Measurements from ENCODE around the gene TOMM20. TPM values are rescaled to one million over a fixed set of nuclear protein-coding genes. Genes with fewer than 3 reads are reported as not detected.
"Not testable (repeated sequence)": the region's sequence is repeated elsewhere in the genome, so short reads cannot be mapped to it uniquely, and the experiment has no call there.

Gene TOMM20
- total RNA-seq, 3 donors from 2014 or later = 112 to 153 (median 112) TPM

DNA sequence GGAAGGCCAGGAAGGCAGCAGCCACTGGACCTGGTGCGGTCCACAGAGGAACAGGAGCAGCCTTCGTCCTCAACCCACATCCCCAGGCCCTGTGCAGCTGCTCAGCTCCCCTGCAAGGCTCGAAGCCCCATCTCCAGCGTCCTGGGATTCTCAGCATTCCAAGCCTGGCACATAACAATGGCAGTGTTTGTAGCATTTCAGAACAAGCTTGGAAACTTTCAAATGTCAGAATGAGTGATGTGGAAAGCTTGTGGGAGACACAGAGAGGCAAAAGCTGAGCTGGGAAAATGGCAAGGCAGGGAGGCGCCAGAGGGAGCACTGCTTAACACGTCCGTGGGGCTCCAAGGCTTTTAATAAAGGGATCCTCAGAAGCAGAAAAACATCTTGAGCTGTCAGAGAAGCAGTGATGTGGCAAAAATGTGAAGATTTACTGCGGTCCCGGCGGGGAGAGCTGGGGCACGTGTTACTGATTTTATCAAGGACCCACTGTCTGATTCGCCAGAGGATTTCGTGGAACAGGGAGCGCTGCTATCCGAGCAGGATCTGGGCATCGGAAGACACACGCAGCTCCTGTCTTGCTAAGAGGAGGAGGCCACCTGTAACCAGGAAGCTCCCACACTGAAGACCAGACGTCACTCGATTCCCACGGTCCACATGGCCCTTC, 38.1 kb downstream of the TOMM20 start:
- TF ChIP-seq, protein P1, sequence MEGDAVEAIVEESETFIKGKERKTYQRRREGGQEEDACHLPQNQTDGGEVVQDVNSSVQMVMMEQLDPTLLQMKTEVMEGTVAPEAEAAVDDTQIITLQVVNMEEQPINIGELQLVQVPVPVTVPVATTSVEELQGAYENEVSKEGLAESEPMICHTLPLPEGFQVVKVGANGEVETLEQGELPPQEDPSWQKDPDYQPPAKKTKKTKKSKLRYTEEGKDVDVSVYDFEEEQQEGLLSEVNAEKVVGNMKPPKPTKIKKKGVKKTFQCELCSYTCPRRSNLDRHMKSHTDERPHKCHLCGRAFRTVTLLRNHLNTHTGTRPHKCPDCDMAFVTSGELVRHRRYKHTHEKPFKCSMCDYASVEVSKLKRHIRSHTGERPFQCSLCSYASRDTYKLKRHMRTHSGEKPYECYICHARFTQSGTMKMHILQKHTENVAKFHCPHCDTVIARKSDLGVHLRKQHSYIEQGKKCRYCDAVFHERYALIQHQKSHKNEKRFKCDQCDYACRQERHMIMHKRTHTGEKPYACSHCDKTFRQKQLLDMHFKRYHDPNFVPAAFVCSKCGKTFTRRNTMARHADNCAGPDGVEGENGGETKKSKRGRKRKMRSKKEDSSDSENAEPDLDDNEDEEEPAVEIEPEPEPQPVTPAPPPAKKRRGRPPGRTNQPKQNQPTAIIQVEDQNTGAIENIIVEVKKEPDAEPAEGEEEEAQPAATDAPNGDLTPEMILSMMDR (IDR thresholded peaks at IDR 0.05) = no peak
- TF ChIP-seq POLR2AphosphoS5 (IDR thresholded peaks at IDR 0.05) (no peak), POLR2A (IDR thresholded peaks at IDR 0.05) (no peak)
- Histone ChIP-seq H3K36me3 (no peaks in the 10 kb centered on the region), H3K27ac (peak overlapping the region; percentile 48 to 61), H3K9me3 (no peaks in the 10 kb centered on the region), H3K4me3 (no peak overlapping the region), H3K27me3 (no peaks in the 10 kb centered on the region), H3K4me1 (peaks cover 0 to 7% of the 10 kb centered on the region in 2 donors)
- no peak for DNase-seq (ENCODE audit: low spot score in 2 of 2)
- intact Hi-C loops (cut with DNase I; ENCODE audit: low total_unique reads) = no loop called here

DNA sequence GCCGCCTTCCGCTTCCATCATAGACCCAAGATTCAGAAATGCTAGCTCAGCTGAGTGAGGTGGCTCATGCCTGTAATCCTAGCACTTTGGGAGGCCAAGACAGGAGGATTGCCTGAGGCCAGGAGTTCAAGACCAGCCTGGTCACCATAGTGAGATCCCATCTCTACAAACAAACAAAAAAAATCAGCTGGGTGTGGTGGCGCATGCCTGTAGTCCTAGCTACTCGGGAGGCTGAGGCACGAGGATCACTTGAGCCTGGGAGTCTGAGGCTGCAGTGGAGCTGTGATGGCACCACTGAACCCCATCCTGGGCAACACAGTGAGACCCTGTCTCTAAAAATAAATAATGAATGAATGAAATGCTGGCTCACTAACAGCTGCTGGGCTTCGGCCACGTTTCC, 39.7 kb downstream of the TOMM20 start:
- no peak overlapping the region for H3K4me3 ChIP-seq
- DNase-seq (ENCODE audit: low spot score in 2 of 2) = no peak
- no peaks in the 10 kb centered on the region for H3K9me3 ChIP-seq
- no peaks in the 10 kb centered on the region for H3K36me3 ChIP-seq
- no peak overlapping the region for H3K27ac ChIP-seq
- no peaks in the 10 kb centered on the region for H3K27me3 ChIP-seq
- H3K4me1 ChIP-seq = peaks cover 4 to 7% of the 10 kb centered on the region in 2 donors
- intact Hi-C loops (cut with DNase I; ENCODE audit: low total_unique reads) = no loop called here
- TF ChIP-seq POLR2AphosphoS5 (IDR thresholded peaks at IDR 0.05) (no peak), POLR2A (IDR thresholded peaks at IDR 0.05) (no peak)
- TF ChIP-seq, protein P1 (IDR thresholded peaks at IDR 0.05) = no peak

DNA sequence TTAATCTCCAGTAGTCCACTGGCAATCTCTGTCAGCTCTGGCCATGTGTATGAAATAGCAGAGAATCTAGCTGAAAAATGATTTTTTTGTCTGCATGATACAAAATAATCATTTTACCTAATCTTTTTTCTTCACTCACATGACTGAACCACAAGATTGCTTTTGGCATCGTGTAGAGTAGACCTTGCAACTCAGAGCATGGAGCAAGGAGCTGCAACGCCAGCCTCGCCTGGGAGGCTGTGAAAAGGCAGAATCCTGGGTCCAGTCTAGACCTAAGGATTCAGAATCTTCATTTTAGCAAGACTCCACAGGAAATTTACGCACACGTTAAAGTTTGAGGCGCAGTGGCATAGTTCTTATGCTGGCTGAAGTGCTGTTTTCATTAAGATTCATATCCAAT, 40.2 kb downstream of the TOMM20 start:
- DNase-seq (ENCODE audit: low spot score in 2 of 2) = no peak
- H3K36me3 ChIP-seq = no peaks in the 10 kb centered on the region
- H3K4me3 ChIP-seq = no peak overlapping the region
- H3K4me1 ChIP-seq = peaks cover 2 to 5% of the 10 kb centered on the region in 2 donors
- H3K27me3 ChIP-seq = no peaks in the 10 kb centered on the region
- H3K27ac ChIP-seq = no peak overlapping the region
- intact Hi-C loops (cut with DNase I; ENCODE audit: low total_unique reads) = no loop called here
- TF ChIP-seq POLR2AphosphoS5 (IDR thresholded peaks at IDR 0.05) = no peak
- TF ChIP-seq POLR2A (IDR thresholded peaks at IDR 0.05) = no peak
- TF ChIP-seq, protein P1 (IDR thresholded peaks at IDR 0.05) = no peak
- H3K9me3 ChIP-seq = no peaks in the 10 kb centered on the region

DNA sequence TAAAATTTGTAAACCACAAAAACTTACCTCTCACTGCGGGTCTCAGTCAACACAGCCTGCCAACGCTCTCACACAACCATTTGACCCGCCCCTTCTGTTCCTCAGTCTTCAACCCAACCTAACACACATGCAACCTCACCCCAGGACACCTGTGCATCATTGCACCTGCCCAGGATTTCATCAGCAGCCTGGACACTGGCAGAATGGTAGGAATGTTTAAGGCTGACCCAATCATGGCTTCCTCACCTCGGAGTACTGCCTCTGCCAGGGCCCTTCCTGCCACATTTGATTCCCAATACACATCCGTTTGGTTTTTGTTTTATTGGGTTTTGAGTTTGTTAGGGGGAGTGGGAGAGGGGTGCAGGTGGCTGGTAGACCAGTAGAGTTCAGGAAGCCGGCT, 40.7 kb downstream of the TOMM20 start:
- H3K27ac ChIP-seq = no peak overlapping the region
- H3K4me3 ChIP-seq = no peak overlapping the region
- DNase-seq (ENCODE audit: low spot score in 2 of 2) = no peak
- intact Hi-C loops (cut with DNase I; ENCODE audit: low total_unique reads) = no loop called here
- no peaks in the 10 kb centered on the region for H3K9me3 ChIP-seq
- no peaks in the 10 kb centered on the region for H3K36me3 ChIP-seq
- peaks cover 0 to 5% of the 10 kb centered on the region in 2 donors for H3K4me1 ChIP-seq
- H3K27me3 ChIP-seq = no peaks in the 10 kb centered on the region
- TF ChIP-seq POLR2AphosphoS5 (IDR thresholded peaks at IDR 0.05) = no peak
- TF ChIP-seq, protein P1 (IDR thresholded peaks at IDR 0.05) = no peak
- TF ChIP-seq POLR2A (IDR thresholded peaks at IDR 0.05) = no peak

DNA sequence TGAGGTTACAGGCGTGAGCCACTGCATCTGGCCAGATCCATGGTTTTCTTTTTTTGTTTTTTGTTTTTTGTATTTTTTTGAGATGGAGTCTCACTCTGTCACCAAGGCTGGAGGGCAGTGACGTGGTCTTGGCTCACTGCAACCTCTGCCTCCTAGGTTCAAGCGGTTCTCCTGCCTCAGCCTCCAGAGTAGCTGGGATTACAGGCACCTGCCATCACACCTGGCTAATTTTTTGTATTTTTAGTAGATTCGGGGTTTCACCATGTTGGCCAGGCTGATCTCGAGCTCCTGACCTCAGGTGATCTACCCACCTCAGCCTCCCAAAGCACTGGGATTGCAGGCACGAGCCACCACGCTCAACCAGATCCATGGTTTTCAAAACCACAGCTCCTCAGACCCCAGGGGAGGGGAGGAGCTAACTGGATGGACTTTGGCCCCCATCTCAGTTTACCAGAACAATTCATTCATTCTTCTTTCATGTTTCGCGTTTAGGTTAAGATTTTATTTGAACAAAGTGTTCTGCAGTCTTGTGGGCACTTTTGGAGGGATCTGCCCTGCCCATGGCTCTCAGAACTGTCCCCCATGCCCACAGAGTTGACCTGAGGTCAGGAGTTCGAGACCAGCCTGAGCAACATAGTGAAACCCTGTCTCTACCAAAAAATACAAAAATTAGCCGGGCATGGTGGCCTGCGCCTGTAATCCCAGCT, 43.1 kb downstream of the TOMM20 start:
- H3K4me1 ChIP-seq; intact Hi-C loops (cut with DNase I; ENCODE audit: low total_unique reads); DNase-seq (ENCODE audit: low spot score in 2 of 2); H3K27me3 ChIP-seq; H3K9me3 ChIP-seq; H3K4me3 ChIP-seq; H3K27ac ChIP-seq; H3K36me3 ChIP-seq: not testable (repeated sequence)

DNA sequence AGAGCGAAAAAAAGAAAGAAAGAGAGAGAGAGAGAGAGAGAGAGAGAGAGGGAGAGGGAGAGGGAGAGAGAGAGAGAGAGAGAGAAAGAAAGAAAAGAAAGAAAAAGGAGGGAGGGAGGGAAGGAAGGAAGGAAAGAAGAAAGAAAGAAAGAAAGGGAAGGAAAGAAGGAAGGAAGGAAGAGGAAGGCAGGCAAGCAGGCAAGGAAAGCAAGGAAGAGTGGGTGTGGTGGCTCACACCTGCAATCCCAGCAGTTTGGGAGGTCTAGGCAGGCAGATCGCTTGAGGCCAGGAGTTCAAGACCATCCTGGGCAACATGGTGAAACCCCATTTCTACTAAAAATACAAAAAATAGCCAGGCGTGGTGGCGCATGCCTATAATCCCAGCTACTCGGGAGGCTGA, 47.8 kb downstream of the TOMM20 start:
- peak overlapping the region; percentile 16 to 85 for H3K27ac ChIP-seq
- not testable (repeated sequence) for H3K4me3 ChIP-seq; H3K36me3 ChIP-seq; H3K27me3 ChIP-seq; DNase-seq (ENCODE audit: low spot score in 2 of 2); H3K9me3 ChIP-seq
- intact Hi-C loops (cut with DNase I; ENCODE audit: low total_unique reads) = loop anchor here (5.0 kb wide), 2 partner anchors 473 to 583 kb away; no protein-coding TSS in a partner anchor
- H3K4me1 ChIP-seq = peaks cover 5 to 14% of the 10 kb centered on the region in 2 donors

DNA sequence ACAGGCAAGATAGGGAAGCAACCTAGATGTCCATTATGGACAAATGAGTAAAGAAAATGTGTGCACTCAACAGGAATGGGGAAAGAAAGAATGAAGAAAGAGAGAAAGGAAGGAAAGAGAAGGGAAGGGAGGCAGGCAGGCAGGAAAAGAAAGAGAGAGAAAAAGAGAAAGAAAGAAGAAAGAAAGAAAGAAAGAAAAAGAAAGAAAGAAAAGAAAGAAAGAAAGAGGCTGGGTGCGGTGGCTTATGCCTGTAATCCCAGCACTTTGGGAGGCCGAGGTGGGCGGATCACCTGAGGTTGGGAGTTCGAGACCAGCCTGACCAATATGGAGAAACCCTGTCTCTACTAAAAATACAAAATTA, 48.4 kb downstream of the TOMM20 start:
- H3K4me3 ChIP-seq; H3K27me3 ChIP-seq; H3K9me3 ChIP-seq; DNase-seq (ENCODE audit: low spot score in 2 of 2); H3K36me3 ChIP-seq: not testable (repeated sequence)
- H3K27ac ChIP-seq = peak overlapping the region; percentile 85 to 86
- intact Hi-C loops (cut with DNase I; ENCODE audit: low total_unique reads) = loop anchor here (5.0 kb wide), 2 partner anchors 473 to 583 kb away; no protein-coding TSS in a partner anchor
- peaks cover 6 to 18% of the 10 kb centered on the region in 2 donors for H3K4me1 ChIP-seq

Measured in breast epithelium (tissue), 4 donors.